ENCODE results near the gene KRTCAP3.

Gene KRTCAP3

GRCh38 chr2:27441226-27441926 lies 805 bp upstream of the KRTCAP3 start:
- DNase-seq, result no peak

- no peak for DNase-seq
These were observed 720 bp downstream of the KRTCAP3 start for GRCh38 chr2:27442920-27443282.

GRCh38 chr2:27445155-27445554 lies 3.0 kb downstream of the KRTCAP3 start:
- no peak for DNase-seq

- no peak for DNase-seq
These were observed 3.4 kb downstream of the KRTCAP3 start for GRCh38 chr2:27445615-27446014.

- DNase-seq, result peak; percentile 13
These were observed 3.9 kb downstream of the KRTCAP3 start for GRCh38 chr2:27446057-27446456.

GRCh38 chr2:27448381-27448780 lies 6.2 kb downstream of the KRTCAP3 start:
- no peak for DNase-seq

GRCh38 chr2:27451095-27451494 lies 8.9 kb downstream of the KRTCAP3 start:
- no peak for DNase-seq

GRCh38 chr2:27453968-27454367 lies 11.8 kb downstream of the KRTCAP3 start:
- DNase-seq, result no peak

GRCh38 chr2:27461118-27461517 lies 18.9 kb downstream of the KRTCAP3 start:
- DNase-seq, result no peak

- DNase-seq, result no peak
These were observed 22.3 kb downstream of the KRTCAP3 start for GRCh38 chr2:27464443-27464842.

- no peak for DNase-seq
These were observed 29.8 kb downstream of the KRTCAP3 start for GRCh38 chr2:27471961-27472360.

GRCh38 chr2:27485496-27485895 lies 43.3 kb downstream of the KRTCAP3 start:
- no peak for DNase-seq

- no peak for DNase-seq
These were observed 46.9 kb downstream of the KRTCAP3 start for GRCh38 chr2:27489118-27489497.

- DNase-seq, result peak; percentile 98
These were observed 47.6 kb downstream of the KRTCAP3 start, which contains the start of gene IFT172 for GRCh38 chr2:27489498-27490397. Gene IFT172, minus strand, starts transcription at chr2:27489743. Its CDS starts 90 bp downstream, at chr2:27489653.

- no peak for DNase-seq
These were observed 50.4 kb downstream of the KRTCAP3 start for GRCh38 chr2:27492557-27492956.

- DNase-seq, result no peak
These were observed 51.7 kb downstream of the KRTCAP3 start for GRCh38 chr2:27493948-27494283.

Data from NCI-H2107 (cell line).